Measurements from ENCODE around the gene CCDC97.

The CCDC97 gene

GRCh38 chr19:41366089-41366488 lies 56.1 kb downstream of the CCDC97 start:
- ChIA-PET POLR2A (interaction anchor here (3.8 to 4.7 kb wide), 2 partner anchors 13 to 14 kb away, joined by 64 to 73 read pairs; partner anchors contain the start of gene TMEM91), CTCF (interaction anchor here (0.6 to 5.3 kb wide), 5 partner anchors 10 to 471 kb away, joined by 3 to 64 read pairs (median 3); partner anchors contain the start of genes TGFB1 and TMEM91)
- Histone ChIP-seq H3K4me3 (ENCODE audit: low read depth, low read length) (no peak overlapping the region), H3K36me3 (ENCODE audit: control insufficient read depth in 2 of 2, insufficient read depth in 1 of 2, low read length in 2 of 2) (no peaks in the 10 kb centered on the region; a peak in 1 of 3 replicates), H3K4me1 (ENCODE audit: control insufficient read depth, insufficient read depth, low read length) (0 out of 2 replicates have a peak, but pooled peaks cover 5% of the 10 kb centered on the region), H3K27ac (ENCODE audit: extremely low read depth, low read depth, low read length) (no peak overlapping the region), H3K9me3 (ENCODE audit: control insufficient read depth, insufficient read depth, low read depth, low read length) (no peaks in the 10 kb centered on the region)
- TF ChIP-seq YY2 (tag by site-specific recombination; IDR thresholded peaks at IDR 0.05) (peak; percentile 25; the same call in 1 of the 2 replicates), ZNF555 (tag by site-specific recombination; conservative IDR thresholded peaks at IDR 0.05) (no peak)

DNA sequence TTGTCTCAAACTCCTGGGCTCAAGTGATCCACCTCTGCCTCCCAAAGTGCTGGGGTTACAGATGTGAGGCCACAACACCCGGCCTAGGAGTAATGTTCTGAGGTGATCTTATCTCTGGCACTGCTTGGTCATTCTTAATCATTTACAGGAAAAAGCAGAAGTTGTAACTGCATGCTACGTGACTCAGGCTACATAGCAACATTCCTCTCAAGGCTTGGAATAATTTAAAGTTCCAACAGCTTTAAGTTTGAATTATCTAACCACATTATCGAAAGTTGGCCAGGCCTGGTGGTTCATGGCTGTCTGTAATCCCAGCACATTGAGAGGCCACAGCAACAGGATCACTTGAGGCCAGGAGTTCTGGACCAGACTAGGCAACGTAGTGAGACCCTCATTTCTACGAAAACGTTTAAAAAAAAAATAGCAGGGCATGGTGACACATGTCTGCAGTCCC lies 57.9 kb downstream of the CCDC97 start:
- Histone ChIP-seq H3K9me3 (ENCODE audit: control insufficient read depth, insufficient read depth, low read depth, low read length) (no peaks in the 10 kb centered on the region), H3K27ac (ENCODE audit: extremely low read depth, low read depth, low read length) (no peak overlapping the region), H3K4me3 (ENCODE audit: low read depth, low read length) (no peak overlapping the region), H3K36me3 (ENCODE audit: control insufficient read depth in 2 of 2, insufficient read depth in 1 of 2, low read length in 2 of 2) (no peaks in the 10 kb centered on the region; a peak in 1 of 3 replicates), H3K4me1 (ENCODE audit: control insufficient read depth, insufficient read depth, low read length) (0 out of 2 replicates have a peak, but pooled peaks cover 5% of the 10 kb centered on the region)
- TF ChIP-seq YY2 (tag by site-specific recombination; IDR thresholded peaks at IDR 0.05) (no peak), ZBTB21 (tag by site-specific recombination; IDR thresholded peaks at IDR 0.05) (no peak), SP2 (tag by site-specific recombination; IDR thresholded peaks at IDR 0.05) (no peak), ZNF146 (tag by site-specific recombination; IDR thresholded peaks at IDR 0.05) (no peak), ZNF510 (tag by site-specific recombination; IDR thresholded peaks at IDR 0.05; ENCODE audit: insufficient replicate concordance) (no peak), GLIS2 (tag by site-specific recombination; IDR thresholded peaks at IDR 0.05) (no peak), ZNF174 (tag by site-specific recombination; IDR thresholded peaks at IDR 0.05) (no peak), ZNF791 (tag by site-specific recombination; IDR thresholded peaks at IDR 0.05) (no peak), ZNF248 (tag by site-specific recombination; IDR thresholded peaks at IDR 0.05) (no peak), ZNF341 (tag by site-specific recombination; IDR thresholded peaks at IDR 0.05; ENCODE audit: low read depth) (no peak), PRDM4 (tag by site-specific recombination; IDR thresholded peaks at IDR 0.05) (no peak), ZNF660 (tag by site-specific recombination; IDR thresholded peaks at IDR 0.05) (no peak), ZNF549 (tag by site-specific recombination; IDR thresholded peaks at IDR 0.05) (no peak)
- TF ChIP-seq, protein P1, sequence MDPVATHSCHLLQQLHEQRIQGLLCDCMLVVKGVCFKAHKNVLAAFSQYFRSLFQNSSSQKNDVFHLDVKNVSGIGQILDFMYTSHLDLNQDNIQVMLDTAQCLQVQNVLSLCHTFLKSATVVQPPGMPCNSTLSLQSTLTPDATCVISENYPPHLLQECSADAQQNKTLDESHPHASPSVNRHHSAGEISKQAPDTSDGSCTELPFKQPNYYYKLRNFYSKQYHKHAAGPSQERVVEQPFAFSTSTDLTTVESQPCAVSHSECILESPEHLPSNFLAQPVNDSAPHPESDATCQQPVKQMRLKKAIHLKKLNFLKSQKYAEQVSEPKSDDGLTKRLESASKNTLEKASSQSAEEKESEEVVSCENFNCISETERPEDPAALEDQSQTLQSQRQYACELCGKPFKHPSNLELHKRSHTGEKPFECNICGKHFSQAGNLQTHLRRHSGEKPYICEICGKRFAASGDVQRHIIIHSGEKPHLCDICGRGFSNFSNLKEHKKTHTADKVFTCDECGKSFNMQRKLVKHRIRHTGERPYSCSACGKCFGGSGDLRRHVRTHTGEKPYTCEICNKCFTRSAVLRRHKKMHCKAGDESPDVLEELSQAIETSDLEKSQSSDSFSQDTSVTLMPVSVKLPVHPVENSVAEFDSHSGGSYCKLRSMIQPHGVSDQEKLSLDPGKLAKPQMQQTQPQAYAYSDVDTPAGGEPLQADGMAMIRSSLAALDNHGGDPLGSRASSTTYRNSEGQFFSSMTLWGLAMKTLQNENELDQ (tag by site-specific recombination; IDR thresholded peaks at IDR 0.05; ENCODE audit: low read depth) = no peak
- ChIA-PET POLR2A (no interaction called here), CTCF (interaction anchor here (0.6 to 1.4 kb wide), 4 partner anchors 11 to 203 kb away, joined by 3 to 4 read pairs (median 4); no protein-coding TSS in a partner anchor)

GRCh38 chr19:41369769-41370168 lies 59.8 kb downstream of the CCDC97 start:
- H3K4me3 ChIP-seq (ENCODE audit: low read depth, low read length) = no peak overlapping the region
- CTCF ChIA-PET = interaction anchor here (0.8 kb wide), 1 partner anchor 19 kb away, joined by 3 read pairs; no protein-coding TSS in a partner anchor
- TF ChIP-seq ZNF239 (tag by site-specific recombination; IDR thresholded peaks at IDR 0.05) (no peak), ZNF221 (tag by site-specific recombination; IDR thresholded peaks at IDR 0.05; ENCODE audit: borderline replicate concordance) (no peak), ZFHX2 (tag by site-specific recombination; conservative IDR thresholded peaks at IDR 0.05) (no peak), ZNF394 (tag by site-specific recombination; IDR thresholded peaks at IDR 0.05; ENCODE audit: borderline replicate concordance) (no peak), ZBTB17 (tag by site-specific recombination; IDR thresholded peaks at IDR 0.05) (no peak), ZNF23 (tag by site-specific recombination; IDR thresholded peaks at IDR 0.05; ENCODE audit: borderline replicate concordance) (no peak), ZFP69B (tag by site-specific recombination; IDR thresholded peaks at IDR 0.05) (no peak), KLF9 (tag by site-specific recombination; IDR thresholded peaks at IDR 0.05; ENCODE audit: low read depth) (no peak)
- peaks cover 14% of the 10 kb centered on the region for H3K4me1 ChIP-seq (ENCODE audit: control insufficient read depth, insufficient read depth, low read length)
- H3K27ac ChIP-seq (ENCODE audit: extremely low read depth, low read depth, low read length) = no peak overlapping the region
- no peaks in the 10 kb centered on the region for H3K9me3 ChIP-seq (ENCODE audit: control insufficient read depth, insufficient read depth, low read depth, low read length)
- H3K36me3 ChIP-seq (ENCODE audit: control insufficient read depth in 2 of 2, insufficient read depth in 1 of 2, low read length in 2 of 2) = no peaks in the 10 kb centered on the region; a peak in 1 of 3 replicates
- POLR2A ChIA-PET = no interaction called here
